HG02884 (cell line): Measurements from ENCODE around the gene TRIO.

ENCODE experiments used
- ATAC-seq: cut with Tn5 transposase; IDR thresholded peaks from one replicate; pipeline ENCODE4 v1.9.1; 2021; ENCODE audit warnings: mild to moderate bottlenecking, moderate library complexity; ENCODE audit not compliant: unreplicated experiment

Gene TRIO

DNA sequence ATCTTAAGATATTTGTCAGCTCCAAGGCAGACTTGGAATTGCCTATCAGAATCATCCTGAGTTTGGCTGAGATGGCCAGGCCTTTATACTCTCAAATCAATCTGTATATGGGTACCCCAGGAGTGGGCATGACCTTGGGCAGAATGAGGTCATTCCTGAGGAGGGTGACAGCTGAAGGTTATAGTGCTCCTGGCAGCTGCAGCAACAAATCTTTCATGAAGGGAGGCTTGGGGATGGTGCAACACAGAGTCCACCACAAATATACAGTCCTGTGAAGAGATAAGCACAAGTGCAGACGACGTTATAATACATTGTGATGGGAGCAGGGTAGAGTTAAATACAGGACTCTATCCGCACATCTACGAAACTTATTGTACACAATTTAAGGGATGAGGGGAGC is 21.1 kb upstream of the TRIO start:
- ATAC-seq = no peak

DNA sequence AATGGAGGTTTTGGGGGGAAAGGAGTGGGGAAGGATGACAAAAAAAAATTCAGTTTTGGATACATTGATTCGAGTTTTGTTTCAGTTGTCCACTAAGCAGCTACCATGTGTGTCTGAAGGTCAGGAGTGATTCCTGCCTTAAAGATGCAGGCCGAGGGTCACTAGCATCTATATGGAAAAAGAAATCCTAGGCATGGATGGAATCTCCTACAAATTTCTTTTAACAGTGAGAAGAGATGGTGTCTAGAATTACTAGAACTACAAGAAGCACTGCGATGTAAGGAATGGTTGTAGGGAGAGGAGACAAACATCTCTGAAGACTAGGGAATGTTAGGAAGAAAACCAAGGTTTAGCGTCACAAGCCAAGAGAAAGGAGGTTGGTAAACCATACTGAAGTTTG is 19.6 kb upstream of the TRIO start:
- ATAC-seq = no peak

DNA sequence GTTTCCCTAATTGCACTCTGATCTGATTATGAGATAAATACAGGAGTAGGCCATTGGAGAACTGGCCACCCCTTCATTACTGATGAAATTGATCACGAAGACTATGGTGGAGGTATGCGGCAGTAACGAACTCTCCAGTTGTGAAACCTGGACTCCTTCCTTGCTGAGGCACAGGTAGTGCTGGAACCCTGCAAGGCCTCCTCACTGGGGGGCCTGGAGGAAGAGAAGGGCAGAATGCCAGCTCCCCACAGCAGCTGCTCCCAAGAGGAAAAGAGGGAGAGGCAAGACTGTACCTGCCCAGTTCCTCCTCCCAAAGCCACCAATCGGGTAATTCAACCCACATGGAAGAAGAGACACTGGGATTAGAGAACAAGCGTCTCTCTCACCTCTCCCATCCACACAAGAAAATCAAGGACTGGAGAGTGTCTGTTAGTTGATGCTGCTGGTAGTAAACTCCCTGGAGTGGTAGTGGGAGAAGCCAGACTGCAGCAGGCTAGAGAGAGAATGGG is 19.1 kb upstream of the TRIO start:
- ATAC-seq = no peak

DNA sequence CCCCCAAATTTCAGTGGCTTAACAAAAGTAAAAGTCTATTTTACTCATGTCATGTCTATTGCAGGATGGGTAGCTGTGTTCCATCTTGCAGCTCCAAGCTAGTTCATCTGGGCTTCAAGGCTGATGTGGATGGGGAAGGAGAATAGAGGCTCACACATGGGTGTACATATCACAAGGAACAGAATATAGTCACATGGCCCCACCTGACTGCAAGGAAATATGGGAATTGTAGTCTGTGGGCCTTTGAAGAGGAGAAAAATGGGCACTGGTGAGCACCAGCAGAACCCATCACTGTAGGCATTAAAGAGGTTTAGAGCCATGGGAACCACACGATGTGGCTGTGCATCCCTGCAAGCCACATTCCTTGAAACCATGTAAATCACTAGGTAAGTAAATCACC is 17.9 kb upstream of the TRIO start:
- ATAC-seq = no peak

DNA sequence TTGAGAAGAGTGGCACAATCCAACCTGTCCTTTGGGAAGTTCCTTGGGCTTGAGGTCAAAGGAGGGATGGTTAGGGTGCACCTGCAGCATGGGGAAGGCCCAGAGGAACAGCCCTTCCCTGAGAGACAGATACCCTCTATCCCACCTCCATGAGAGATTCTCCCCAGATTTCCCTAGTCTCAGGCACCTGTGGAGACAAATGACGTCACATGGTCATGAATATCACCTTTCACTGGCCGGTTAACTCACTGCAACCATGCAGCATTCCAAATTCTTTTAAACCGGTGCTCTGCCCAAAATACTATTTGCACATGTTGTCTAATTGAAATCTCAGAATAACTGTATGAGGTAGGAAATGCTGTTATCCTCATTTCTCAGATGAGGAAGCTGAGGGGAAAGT is 15.6 kb upstream of the TRIO start:
- ATAC-seq = no peak

DNA sequence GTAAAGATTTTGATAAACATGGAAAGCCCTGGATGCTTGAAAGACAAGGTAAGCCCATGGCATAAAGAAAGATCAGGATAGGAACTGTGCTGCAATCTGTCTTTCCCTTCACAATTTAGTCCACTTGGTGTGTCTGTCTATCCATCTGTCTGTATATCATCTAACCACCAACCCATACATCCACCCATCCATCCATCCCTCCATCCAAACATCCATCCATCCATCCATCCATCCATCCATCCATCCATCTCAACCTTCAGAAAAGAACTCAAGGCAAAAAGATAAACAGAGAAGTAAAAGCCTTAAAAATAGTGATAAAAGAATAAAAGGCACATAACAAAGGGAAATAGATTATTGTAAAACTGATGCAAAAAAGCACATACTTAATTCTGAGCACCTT is 15.1 kb upstream of the TRIO start:
- ATAC-seq = no peak

DNA sequence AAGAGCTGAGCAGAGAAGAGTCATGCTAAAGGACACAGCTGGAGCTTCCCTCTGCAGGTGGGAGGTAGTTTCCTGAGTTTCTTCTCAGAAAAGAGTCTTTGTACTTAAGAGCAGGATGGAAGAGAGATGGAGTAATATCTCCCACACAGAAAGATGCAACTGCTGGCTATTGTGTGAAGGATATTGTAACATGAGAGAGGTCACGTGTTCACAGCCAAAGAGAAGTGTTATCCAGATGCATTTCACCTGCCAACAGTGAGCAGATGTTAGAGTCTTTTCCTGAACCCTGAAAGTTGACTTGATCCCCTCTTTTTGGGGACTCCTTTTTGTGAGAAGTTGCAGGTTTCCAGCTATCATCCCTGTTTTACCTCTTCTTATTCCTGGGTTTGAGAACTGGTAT is 14.0 kb upstream of the TRIO start:
- no peak for ATAC-seq

DNA sequence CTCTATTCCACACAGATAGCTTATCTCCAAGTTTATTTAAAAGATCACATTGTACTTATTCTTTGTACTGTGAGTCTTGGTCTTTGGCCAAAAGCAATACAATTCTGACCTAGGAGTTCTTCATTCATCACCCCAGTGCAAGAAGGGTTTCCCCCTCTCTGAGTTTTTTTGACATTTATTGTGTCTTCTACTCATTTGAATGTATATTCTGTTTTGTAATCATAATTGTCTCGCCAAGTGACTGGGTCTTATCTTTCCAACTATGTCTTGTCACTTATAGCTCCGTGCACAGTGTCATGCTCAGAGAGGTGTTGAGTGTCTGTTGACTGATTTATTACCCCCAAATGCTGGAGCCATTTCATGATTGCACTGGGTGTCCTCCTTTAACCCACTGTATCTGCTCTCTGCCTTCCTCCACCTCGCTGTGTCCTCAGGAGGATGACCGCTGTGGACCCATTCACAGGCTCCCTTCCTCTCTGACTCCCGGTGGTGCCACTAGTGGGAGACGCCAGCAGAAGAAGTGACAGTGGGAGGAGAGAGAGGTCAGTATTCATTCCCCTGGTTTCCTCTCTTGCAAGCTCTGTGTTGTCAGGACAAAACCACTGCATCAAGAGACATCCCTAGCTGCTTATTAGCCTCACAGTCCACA is 11.2 kb upstream of the TRIO start:
- ATAC-seq = no peak

DNA sequence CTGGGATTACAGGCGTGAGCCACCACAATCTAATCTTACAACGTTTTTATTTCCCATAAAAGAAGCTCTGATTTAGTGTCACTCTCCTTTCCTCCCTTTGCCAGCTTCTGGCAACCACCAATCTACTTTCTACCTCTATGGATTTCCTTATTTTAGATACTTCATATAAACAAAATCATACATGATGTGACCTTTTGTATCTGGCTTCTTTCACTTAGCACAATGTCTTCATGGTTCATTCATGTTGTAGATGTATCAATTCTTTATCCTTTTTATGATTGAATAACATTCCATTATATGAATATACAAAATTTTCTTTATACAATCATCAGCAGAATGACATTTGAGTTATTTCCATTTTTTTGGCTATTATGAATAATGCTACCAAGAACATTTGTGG is 9.7 kb upstream of the TRIO start:
- no peak for ATAC-seq

DNA sequence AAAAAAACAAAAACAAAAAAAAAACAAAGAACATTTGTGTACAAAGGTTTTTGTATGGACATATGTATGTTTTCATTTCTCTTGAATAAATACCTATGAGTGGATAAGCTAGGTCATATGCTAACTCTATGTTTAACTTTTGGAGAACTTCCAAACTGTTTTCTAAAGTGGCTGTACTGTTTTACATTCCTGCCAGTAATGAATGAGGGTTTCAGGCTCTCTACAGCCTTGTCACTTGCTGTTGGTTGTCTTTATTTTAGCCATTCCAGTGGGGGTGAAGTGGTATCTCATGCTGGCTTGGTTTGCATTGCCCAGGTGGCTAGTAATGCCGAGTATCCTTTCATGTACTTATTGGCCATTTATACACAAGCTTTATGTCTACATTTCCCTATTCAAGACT is 9.1 kb upstream of the TRIO start:
- ATAC-seq = no peak

DNA sequence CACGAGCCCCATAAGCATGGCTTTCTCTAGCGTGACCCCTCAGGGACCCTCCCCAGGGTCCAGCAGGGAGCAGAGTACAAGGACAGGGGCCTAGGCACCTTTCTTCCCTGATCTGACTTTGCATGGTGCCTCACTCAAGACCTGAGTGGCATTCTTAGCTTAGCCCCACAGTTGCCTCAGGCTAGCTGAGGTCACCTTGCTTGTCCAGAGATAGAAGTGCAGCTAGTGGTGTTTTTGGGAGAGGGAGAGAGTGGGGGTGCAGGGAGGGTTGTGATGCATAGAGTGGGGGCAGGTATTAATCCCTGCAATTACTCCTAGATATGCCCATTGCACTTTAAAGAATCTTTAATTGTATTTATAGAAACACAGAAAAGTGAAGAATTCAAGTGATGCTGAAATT is 8.4 kb upstream of the TRIO start:
- no peak for ATAC-seq

DNA sequence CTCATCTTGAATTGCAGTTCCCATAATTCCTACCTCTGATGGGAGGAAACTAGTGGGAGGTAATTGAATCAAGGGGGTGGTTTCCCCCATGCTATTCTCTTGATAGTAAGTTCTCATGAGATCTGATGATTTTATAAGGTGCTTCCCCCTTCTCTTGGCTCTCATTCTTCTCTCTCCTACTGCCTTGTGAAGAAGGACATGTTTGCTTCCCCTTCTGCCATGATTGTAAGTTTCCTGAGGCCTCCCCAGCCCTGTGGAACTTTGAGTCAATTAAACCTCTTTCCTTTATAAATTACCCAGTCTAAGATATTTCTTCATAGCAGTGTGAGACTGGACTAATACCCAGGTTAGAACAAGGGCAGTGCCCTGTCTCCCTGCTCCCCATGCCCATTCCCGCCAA is 7.5 kb upstream of the TRIO start:
- ATAC-seq = no peak

DNA sequence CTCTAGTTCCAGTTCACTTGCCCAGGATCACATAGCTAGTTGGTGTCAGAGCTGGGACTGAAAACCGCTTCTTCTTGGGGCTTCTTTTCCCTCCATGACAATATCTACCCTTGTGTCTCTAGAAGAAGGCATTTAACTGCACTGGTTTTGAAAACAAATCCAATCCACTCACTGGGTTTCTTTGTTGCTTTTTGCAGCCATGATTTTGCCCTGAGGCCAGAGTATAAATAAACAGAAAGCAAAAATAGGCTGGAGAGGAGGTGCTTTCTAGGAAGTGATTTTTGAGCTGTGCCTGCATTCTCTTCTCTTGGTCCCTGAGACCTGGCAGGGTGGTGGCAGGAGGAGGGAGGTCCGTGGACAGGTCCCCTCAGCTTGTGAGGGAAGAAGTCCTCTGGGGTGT is 6.9 kb upstream of the TRIO start:
- no peak for ATAC-seq

DNA sequence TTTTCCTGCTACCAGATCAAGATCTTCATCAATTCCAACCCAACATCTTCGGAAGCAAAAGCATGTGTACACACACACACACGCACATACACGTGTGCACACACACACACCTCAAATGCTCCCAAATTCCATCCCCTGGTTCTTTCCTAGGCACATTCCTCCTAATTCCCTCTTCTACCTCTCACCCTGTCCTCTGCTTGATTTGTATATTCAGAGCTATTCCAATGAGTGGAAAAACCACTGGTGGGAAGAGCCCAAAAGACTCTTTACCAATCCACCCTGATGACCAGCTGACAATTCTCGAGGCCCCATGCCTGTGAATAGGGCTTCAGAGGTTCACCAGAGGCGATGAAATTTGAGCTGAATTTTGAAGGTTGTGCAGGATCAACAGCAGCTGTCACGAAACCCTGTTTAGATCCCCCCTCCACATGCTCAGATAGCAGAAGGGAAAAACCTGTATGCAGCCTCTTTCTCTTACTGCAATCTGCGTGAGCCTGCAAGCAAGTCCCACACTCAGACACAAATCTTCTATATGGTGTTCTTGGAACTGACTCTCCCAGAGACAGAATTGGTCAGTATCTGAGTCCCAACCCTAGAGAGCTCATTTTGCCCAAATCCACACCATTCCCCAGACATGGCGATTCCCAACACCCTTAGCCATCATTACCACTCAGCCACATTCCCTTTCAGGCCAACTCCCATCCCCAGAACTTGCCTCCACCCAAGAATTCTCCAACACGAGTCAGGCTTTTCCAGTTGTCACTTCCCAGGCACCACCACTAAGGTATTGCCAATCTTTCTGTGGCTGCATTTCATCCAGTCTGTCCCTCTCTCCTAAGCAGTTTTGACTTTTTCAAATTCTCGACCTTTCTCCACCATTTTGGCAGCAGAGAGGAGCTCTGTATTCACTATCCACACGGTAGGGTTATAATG is 4.3 kb upstream of the TRIO start:
- ATAC-seq = no peak

DNA sequence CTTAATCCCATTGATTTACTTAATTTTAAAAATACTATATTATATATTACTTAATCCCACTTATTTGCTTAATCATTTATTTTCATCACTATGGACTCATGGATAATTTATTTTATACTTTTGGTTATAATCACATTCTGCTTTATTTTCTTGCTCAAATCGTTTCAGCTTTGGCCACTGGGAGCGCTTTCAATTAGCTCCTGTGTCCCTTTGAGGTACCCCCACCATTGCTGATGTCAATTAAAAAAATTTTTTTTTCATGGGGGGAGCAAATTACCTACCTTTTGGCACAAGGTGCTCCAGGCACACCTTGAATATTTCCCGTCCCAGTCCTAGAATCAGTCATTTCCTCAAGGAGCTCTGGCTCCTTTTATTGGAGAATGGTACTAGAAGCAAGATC is 1.4 kb upstream of the TRIO start:
- no peak for ATAC-seq

DNA sequence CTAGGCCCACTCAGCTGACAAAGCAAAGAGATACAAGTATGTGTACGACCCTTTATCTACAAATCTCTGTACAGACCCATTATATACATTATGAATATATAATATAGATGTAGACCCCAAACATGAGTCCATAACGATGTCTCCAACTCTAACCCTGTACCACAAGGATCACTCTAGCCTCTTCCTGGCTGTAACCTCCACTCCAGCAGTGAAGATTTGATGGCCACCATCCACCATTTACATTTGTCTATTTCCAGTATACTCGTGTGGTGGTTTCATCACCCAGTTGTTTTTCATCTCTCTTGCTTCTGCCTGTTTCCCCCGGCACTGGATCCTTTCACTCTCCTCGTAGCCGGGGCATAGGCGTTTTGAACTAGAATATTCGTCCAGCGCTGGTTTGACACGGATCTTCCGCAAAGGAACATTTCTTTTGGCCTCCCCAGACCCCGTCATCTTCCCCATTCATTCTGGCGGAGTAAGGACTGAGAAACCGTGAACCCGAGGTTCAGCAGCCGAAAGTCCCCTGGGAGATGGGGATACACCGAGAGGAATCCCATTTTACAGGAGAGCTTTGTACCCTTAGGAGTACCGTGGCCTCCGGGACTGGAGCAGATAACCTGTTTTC is 828 bp upstream of the TRIO start:
- ATAC-seq = peak; percentile 2

DNA sequence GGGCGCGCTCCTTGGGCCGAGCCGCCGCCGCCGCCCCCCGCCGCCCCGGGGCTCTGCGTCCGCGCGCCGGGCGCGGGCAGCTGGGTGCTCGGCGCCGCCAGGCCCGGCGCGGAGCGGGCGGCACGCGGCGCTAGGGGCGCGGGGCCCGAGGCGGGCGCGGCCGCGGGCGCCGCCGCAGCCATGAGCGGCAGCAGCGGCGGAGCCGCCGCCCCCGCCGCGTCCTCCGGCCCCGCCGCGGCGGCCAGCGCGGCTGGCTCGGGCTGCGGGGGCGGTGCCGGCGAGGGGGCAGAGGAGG is 351 bp downstream of the TRIO start:
- peak; percentile 2 for ATAC-seq

DNA sequence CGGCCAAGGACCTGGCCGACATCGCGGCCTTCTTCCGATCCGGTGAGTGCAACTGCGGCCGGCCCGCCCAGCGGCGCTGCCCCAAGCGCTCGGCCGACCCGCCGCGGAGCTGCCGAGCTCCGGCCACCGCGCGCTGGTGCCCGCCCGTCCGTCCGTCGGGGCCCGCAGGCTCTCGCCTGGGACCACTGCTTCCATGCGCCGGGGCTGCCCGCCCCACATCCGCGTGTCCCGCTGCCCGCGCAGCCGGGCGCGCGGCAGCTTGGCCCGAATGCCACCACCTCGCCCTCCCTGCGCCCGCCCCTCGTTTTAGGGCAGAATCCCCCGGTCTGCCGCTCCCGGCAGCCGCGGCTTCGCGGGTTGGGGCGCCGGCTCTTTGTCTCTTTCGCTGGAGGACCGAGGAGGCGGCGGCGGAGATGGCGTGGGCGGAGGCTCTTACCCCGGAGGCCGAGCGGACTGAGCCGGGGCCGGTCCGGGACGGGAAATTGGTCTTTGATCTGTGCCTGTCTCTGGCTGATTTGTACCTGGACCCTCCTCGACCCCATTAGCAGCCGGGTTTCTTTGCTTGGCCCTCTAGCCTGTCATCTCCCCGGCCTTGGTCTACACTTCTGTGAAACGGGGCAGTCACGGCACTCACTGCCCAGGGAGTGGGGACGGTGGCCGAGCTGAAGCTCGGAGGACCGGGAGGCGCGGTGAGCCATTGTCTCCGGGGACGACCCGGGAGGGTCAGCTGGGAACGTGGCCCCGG is 871 bp downstream of the TRIO start:
- ATAC-seq = peak; percentile 9

DNA sequence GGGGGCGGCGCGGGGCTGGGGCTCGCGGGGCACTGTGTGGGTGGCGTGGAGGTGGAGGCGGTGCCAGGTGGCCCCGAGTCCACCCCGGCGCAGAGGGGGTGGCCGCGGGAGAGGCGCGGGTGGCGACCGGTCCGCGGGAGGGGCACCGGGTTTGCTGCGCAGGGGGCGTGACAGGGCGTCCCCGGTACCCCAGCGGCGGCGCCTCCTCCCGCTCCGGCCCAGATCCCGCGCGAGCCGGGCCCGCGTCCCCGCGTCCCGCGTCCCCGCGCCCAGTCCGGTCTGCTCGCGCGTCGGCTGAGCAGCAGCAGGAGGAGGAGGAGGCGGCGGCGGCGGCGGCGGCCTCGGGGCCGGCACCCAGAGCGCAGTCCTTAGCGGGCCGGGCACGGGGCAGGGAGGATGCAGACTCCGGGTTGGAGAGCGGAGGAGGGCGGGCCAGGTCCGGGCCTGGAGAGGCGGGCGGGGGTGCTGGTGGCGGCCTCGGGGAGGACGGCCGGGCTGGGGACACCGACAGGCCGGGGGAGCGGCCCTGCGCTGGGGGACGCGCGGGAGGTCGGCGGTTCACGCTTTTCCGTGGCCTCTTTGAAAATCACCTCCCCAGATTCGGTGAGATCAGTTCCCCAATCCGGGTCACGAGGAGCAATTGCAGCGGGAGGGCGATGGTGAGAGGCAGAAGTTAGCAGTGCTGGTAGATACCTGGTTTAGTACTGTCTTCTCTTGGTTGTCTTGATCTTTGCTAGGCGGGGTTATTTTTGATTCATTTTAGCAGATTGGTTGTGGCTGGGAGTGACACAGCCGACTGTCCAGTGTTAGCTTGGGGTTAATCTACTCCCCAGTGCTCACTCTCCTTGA is 1.7 kb downstream of the TRIO start:
- ATAC-seq = peak; percentile 60
